NCI-H2081 treated with DMSO at 0.1 percent for 48 hours (cell line): ENCODE data around the gene GPC1.
"Not testable (repeated sequence)": the region's sequence is repeated elsewhere in the genome, so short reads cannot be mapped to it uniquely, and the experiment has no call there.

Experiments used
- DNase-seq: peaks from one replicate; lab custom pipeline; 2025; lab: John Stamatoyannopoulos, UW

Gene GPC1

DNA sequence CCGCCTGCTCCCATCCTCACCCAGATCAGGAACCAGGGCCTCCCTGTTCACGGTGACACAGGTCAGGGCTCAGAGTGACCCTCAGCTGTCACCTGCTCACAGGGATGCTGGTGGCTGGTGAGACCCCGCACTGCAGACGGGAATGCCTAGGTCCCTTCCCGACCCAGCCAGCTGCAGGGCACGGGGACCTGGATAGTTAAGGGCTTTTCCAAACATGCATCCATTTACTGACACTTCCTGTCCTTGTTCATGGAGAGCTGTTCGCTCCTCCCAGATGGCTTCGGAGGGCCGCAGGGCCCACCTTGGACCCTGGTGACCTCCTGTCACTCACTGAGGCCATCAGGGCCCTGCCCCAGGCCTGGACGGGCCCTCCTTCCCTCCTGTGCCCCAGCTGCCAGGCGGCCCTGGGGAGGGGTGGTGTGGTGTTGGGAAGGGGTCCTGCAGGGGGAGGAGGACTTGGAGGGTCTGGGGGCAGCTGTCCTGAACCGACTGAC is 31.7 kb downstream of the GPC1 start:
- DNase-seq: no peak

DNA sequence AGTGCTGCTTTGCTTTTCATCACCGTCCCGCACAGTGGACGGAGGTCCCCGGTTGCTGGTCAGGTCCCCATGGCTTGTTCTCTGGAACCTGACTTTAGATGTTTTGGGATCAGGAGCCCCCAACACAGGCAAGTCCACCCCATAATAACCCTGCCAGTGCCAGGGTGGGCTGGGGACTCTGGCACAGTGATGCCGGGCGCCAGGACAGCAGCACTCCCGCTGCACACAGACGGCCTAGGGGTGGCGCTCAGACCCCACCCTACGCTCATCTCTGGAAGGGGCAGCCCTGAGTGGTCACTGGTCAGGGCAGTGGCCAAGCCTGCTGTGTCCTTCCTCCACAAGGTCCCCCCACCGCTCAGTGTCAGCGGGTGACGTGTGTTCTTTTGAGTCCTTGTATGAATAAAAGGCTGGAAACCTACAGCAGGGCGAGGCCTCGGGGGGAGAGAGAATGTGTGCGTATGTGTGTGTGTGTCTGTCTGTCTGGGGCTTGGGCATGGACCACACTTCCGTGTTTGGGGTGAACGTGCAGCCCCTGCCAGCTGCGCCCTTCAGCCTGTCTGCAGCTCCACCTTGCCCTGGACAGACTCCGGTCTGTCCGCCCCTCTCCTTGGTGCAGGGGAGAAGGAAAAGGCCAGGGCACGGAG is 32.3 kb downstream of the GPC1 start:
- no peak for DNase-seq

DNA sequence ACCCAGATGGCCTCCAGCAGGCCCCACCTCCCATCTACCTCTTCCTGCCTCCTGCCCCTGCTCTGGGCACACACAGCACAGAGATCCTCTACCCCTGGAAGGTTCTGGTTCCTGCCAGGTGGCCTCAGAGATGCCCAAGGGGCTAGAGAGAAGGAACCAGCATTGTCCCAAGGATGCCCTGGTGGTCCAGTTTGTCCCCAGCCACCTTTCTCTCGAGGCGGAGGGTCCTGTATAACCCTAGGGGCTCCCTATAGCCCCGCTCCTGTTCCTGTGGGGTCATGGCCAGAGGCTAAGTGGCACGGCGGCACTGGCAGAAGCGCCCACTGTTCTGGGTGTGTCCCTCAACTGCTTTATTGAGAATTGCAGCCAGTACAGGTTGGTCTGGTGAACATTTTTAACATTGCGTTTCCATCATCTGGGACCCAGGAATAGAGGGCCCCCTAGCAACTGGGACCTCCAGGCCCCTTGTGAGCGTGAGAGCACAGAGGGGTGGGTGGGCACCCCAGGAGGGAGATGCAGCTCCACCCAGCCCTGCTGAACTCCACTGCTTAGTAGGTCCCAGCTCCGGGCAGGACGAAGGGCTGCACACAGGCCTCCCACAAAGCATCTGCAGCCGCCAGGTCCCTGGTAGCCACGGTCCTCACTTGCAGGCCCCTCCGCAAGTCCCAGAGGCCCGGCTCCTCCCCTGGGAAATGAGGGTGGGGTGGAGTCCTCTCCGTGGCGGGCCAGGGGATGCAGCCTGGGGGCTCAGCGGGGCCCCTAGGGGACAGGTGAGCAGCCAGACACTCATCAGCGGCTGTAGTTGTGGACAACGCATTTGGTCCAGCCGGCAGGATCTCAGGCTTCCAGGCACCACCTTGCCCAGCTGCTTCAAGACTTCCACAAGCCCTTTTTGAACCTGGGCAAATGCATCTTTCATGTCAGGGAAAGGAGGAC is 33.1 kb downstream of the GPC1 start:
- no peak for DNase-seq

DNA sequence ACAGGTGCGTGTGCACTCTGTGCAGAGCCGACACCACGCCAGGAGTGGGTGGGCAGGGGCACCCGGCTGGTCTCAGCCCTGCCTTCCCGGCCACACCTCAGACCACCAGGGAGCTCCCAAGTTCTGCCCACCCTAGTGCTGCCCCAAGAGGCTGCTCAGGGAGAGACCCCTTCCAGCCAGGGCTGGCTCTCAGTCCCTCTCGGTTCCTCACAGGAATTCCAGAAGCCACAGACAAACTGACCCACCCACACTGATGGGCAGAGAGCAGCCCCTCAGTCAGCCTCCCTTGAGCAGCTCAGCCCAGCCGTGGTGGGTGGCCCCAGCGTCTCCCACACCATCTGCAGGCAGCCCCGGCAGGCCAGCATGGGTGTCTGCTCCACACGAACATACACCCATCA is 33.8 kb downstream of the GPC1 start:
- no peak for DNase-seq

DNA sequence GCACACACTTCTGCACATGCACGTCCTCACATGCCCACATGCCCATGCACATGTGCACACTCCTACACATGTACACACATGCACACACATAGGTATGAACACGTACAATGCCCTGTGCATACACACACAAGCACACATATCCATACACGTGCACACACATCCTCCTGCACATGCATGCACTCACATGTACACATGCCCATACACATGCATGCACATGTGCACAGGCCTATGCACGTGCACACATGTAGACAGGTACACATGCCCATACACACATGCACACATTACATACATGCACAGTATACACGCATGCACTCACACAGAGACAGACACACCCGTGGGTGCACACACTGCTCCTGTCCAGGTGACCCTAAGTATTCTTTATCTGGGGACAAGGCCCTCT is 34.3 kb downstream of the GPC1 start:
- no peak for DNase-seq

DNA sequence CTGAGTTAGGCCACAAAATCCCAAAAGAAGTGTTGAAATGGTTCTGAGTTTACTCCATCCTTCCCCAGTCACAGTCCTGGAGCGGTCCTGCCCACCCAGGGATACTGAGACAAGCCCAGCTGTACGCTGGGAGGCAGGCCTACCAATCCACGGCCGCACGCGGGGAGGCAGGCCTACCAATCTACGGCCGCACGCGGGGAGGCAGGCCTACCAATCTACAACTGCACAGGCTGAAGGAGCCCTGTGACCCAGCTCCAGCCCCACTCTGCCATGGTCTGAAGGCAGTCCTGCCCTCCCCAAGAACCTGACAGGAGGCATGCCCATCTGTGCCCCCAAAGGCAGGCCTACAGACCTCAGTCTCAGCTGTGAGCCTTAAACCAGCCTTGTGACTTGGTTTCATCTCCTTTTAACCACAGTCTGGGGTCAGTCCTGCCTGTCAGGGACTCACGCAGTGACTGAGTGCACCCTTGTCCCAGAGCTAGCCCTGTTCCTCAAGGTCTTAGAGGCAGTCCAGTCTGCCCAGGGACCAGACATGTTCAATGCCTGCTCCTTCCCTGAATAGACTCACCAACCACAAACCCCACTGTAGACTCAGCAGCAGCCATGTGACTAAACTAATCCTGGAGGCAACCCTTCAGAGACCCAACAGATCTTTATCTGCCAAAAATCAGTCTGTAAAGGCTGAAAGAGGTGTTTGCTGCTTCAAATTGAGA is 36.8 kb downstream of the GPC1 start:
- DNase-seq: no peak

DNA sequence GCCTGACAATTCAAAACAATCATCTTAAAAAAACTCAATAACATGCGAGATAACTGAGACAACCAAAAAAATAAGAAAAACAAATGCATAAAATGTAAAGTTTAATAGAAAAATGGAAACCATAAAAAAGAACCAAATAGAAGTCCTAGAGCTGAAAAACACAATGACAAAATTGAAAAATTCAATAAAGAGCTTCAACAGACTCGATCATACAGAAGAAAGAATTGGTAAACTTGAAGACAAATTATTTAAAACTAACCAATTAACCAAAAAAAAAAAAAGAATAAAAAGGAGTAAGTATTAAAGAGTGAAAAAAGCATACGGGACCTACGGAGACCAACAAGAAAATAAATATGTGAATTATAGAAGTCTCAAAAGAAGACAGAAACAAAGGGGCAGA is 37.7 kb downstream of the GPC1 start:
- no peak for DNase-seq

DNA sequence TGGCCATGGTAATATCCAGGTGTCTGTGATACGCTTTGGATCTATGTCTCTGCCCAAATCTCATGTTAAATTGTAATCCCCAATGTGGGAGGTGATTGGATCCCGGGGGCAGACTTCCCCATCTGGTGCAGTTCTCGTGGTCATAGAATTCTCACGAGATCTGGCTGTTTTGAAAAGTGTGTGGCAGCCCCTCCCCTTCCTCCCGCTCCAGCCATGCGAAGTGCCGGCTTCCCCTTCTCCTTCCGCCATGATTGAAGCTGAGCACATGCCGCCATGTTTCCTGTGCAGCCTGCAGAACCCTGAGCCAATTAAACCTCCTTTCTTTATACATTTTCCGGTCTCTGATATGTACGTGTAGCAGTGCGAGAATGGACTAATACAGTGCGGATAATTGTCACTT is 42.5 kb downstream of the GPC1 start:
- no peak for DNase-seq

DNA sequence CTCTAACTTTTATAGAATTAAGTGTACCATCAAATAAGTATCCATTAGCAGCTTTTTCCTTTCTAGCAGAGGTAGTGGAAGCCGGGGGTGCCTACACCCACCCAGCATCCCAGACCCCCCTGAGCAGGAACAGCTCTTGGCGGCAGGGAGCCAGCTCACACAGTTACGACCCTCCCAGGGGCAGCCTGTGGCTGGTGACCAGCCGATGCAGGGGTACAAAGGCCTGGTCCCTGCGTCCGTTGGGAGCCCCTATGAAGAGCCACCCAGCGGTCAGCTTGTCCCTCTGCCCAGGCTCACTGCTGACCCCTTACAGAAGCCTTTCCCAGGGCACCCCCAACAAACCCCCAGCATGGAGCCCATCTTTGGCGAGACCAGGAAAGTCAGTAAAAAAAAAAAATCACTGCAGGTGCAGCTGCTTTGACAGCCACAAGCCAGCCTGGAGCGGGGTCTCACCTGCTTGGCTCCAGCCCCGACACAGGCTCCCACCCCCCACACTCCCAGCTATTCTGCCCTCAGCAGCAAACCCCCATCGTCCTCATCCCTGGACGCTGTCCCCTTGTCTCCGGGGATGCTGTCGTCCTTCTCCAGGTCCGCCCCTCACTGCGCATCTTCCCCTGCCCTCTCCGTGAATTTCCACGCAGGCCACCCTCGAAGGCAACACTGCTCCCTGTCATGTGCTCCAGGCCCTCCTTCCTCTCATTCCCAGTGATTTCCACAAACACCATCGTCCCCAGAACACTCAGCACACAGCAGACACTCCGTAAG is 43.1 kb downstream of the GPC1 start:
- no peak for DNase-seq

DNA sequence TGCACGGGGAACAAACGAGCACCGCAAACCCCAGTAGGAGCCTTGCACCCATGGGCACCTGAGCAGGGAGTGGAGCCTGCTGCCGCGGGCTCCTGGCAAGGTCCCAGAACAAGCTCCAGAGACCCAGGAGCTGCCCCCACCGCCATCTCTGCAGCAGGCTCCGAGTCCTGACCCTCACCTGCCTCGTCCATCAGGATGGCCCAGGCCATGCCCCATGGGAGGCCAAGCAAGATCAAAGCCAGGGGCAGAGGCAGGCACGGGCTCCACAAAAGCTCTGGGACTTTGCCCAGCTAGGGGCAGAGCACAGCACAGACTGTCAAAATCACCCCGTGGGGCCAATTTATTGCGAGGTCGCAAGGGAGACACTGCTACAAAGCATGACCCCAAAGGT is 43.6 kb downstream of the GPC1 start:
- no peak for DNase-seq

DNA sequence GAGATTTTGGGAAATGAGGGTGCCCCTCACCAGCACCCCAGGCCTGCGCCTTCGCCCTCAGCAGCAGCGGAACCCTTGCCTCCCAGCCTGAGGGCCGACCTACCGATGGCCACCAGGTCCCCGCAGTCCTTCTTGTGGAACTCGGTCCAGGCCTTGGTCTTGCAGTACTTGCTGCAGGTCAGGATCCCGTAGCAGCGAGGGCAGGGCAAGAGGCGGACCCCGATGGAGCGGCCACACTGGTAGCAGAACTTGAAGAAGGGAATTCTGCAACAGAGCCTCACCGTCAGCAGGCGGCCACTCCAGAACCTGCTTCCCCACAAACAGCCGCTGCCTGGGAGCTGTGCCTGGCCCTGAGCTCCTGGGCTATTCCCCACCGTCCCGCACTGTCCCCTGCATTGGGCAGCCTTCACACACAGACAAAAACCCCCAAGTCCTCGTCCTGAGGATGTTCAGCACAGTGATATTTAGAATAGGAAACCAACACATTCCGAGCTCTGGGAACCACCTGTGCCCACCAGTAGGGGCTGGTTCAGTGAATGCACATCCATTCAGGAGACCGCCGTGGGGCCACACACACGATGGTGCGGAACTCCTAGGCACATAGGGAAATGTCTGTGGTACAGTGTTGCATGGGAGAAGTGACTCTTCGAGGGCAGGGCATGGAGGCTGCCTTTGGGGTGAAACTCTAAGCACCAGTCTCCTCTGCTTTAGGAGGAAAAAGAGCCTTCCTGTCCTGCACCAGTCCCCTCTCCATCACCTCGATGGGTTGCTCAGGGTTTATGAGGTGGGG is 45.6 kb downstream of the GPC1 start:
- no peak for DNase-seq

DNA sequence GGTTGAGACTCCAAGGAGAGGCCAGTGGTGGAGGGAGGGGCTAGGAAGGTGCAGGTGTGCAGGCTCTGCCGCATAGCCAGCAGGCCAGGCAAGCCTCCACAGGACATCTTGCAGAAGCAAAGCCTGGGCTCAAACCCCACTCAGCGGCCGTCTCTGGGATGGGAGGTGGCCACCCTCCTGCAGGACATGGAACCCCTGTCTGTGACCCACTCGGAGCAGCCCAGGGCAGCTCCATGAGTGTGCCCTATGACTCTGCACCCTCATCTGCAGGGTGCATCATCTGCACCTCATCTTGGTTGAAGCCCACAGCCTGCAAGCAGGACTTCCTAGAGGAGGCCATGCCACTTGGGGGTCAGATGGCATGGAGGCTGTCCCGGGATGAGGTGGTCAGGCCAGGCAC is 46.3 kb downstream of the GPC1 start:
- DNase-seq: no peak

DNA sequence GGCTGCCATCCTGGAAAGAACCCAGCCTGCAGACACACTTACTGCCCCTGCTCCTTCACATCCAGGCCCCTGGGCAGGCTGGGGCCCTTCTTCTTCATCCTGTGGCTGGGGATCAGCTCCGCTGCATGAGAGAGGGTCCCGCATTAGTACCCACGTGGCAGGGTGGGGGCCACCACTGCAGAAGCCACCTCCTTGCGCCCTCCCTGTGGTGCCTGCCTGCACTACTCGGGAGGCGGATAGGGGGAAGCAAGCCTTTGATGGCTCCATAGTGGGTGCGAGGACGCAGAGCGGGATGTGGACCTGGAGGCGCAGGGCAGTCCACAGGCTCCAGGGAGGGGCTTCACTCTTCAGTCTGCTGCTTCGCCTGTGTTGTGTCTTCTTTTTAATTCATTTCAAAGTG is 46.7 kb downstream of the GPC1 start:
- no peak for DNase-seq

DNA sequence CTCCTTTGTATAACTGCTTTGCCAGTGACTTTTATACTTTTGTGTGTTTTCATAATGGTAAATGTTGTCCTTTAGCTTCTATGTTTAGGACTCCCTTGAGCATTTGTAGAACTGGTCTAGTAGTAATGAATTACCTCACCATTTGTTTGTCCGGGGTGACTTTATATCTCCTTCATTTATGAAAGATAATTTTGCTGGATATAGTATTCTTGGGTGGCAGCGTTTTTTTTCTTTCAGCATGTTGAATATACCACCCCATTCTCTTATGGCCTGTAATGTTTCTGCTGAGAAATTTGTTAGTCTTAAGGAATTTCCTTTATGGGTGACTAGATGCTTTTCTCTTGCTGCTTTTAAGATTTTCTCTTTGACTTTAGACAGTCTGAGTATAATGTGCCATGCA is 56.0 kb downstream of the GPC1 start:
- DNase-seq: no peak

DNA sequence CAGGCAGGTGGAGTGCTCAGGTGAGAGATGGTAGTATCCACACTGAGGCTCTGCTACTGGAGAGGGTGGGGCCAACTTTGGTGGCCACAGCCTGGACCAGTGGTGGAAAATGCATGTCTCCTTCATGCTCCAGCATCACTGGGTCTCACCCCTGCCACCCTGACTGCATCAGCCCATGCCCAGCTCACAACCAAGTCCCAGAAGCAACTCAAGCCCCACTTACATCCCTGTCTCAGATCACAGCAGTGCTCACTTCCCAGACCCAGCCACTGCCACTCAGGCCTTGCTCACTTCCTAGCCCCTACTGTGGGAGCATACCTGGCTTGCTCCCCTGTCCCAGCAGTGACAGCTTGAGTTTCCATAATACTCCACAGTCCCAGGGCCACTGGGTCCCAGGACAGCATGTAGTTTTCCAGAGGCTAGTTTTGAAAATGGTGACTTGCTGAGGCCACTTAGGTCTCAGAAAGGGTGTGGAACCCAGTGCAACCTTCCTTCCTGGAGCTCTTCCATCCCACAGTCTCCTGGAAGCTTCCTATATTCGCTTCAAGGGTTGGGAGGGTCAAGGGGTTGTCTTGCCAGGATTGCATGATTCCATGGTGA is 58.8 kb downstream of the GPC1 start:
- no peak for DNase-seq

DNA sequence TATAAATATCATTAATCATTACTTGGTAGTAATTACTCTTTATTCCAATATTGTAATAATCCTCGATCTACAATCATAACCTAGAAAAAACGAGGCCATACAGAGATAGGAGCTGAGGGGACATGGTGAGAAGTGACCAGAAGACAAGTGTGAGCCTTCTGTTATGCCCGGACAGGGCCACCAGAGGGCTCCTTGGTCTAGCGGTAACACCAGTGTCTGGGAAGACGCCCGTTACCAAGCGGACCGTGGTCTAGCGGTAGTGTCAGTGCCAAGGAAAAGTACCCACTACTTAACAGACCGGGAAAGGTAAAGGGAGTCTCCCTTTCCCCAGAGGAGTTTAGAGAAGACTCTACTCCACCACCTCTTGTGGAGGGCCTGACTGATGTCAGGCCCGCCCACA is 59.5 kb downstream of the GPC1 start:
- not testable (repeated sequence) for DNase-seq

DNA sequence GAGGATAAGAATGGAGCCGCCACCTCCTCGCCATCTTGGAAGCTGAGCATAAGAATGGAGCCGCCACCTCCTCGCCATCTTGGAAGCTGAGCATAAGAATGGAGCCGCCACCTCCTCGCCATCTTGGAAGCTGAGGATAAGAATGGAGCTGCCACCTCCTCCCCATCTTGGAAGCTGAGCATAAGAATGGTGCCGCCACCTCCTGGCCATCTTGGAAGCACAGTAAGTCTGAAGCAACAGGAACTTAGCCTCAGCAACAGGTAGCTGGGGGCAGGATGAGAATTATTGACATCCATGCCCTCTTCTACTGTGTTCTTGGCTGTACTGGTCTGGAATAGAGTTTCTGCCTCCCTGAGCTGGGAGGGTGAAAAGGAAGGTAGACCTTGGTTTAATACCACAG is 61.6 kb downstream of the GPC1 start:
- not testable (repeated sequence) for DNase-seq

DNA sequence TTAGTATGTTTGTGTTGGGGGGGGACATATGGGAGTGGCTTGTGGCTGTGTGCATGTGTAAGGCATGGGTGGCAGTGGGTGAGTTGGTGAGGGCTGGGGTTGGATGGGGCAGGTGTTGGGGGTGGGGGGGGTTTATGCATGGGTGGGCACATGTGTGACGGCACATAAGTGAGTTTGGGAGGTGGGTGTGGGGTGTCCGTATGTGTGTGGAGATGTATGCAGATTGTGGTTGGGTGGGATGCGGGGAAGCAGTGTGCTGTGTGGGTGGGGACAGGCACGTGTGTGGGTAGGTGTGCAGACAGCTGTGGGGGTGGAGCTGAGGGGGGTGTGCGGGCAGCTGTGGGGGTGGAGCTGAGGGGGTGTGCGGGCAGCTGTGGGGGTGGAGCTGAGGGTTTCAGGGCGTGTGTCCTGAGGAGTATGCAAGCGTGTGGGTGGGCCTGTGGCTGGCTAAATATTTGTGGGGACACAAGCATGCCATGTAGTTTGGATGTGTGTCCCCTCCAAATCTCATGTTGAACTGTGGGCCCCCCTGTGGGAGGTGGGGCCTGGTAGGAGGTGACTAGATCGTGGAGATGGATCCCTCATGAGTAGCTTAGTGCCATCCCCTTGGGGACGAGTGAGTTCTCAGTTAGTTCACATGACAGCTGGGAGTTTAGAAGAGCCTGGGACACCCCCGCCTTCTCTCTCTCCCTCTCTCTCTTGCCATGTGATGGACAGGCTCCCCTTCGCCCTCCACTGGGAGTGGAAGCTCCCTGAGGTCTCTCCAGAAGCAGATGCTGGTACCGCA is 62.9 kb downstream of the GPC1 start:
- DNase-seq: no peak

DNA sequence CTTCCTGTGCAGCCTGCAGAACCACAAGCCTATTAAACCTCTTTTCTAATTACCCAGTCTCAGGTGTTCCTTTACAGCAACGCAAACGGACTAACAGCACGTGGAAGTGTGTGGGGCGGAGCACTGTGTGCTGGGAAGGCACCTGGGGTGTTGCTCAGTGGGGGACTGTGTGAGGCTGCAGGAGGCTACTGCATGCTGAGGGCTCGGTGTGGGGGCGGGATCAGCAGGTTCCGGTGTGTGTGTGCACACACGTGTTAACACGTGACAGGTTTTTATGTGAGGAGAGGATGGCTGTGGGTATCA is 63.4 kb downstream of the GPC1 start:
- no peak for DNase-seq
